ENCODE data around the gene KYNU. TPM values are rescaled to one million over a fixed set of nuclear protein-coding genes. Genes with fewer than 3 reads are reported as not detected.

Gene KYNU
- total and polyA plus RNA-seq, 2 of the 13 experiments (the other 11 are each of a cell fraction or from before 2014, with no cell fraction given): 21.9 to 68.6 TPM

- TF ChIP-seq, protein P1, sequence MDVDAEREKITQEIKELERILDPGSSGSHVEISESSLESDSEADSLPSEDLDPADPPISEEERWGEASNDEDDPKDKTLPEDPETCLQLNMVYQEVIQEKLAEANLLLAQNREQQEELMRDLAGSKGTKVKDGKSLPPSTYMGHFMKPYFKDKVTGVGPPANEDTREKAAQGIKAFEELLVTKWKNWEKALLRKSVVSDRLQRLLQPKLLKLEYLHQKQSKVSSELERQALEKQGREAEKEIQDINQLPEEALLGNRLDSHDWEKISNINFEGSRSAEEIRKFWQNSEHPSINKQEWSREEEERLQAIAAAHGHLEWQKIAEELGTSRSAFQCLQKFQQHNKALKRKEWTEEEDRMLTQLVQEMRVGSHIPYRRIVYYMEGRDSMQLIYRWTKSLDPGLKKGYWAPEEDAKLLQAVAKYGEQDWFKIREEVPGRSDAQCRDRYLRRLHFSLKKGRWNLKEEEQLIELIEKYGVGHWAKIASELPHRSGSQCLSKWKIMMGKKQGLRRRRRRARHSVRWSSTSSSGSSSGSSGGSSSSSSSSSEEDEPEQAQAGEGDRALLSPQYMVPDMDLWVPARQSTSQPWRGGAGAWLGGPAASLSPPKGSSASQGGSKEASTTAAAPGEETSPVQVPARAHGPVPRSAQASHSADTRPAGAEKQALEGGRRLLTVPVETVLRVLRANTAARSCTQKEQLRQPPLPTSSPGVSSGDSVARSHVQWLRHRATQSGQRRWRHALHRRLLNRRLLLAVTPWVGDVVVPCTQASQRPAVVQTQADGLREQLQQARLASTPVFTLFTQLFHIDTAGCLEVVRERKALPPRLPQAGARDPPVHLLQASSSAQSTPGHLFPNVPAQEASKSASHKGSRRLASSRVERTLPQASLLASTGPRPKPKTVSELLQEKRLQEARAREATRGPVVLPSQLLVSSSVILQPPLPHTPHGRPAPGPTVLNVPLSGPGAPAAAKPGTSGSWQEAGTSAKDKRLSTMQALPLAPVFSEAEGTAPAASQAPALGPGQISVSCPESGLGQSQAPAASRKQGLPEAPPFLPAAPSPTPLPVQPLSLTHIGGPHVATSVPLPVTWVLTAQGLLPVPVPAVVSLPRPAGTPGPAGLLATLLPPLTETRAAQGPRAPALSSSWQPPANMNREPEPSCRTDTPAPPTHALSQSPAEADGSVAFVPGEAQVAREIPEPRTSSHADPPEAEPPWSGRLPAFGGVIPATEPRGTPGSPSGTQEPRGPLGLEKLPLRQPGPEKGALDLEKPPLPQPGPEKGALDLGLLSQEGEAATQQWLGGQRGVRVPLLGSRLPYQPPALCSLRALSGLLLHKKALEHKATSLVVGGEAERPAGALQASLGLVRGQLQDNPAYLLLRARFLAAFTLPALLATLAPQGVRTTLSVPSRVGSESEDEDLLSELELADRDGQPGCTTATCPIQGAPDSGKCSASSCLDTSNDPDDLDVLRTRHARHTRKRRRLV (CRISPR knock-in tag; IDR thresholded peaks at IDR 0.05): no peak
- TF ChIP-seq IRF1 (CRISPR knock-in tag; IDR thresholded peaks at IDR 0.05; ENCODE audit: low read depth) (no peak), TSC22D2 (CRISPR knock-in tag; IDR thresholded peaks at IDR 0.05; ENCODE audit: borderline replicate concordance) (no peak), ZNF850 (CRISPR knock-in tag; conservative IDR thresholded peaks at IDR 0.05) (no peak), CHD2 (IDR thresholded peaks at IDR 0.05; ENCODE audit: low read depth, low read length) (no peak), KLF9 (CRISPR knock-in tag; IDR thresholded peaks at IDR 0.05; ENCODE audit: low read depth) (no peak), FLYWCH1 (CRISPR knock-in tag; IDR thresholded peaks at IDR 0.05) (no peak), ZNF597 (CRISPR knock-in tag; IDR thresholded peaks at IDR 0.05) (no peak), ZNF644 (CRISPR knock-in tag; IDR thresholded peaks at IDR 0.05; ENCODE audit: low read depth) (no peak; the same call in 1 of the 2 replicates), ETS1 (CRISPR knock-in tag; IDR thresholded peaks at IDR 0.05) (no peak), KDM1A (CRISPR knock-in tag; IDR thresholded peaks at IDR 0.05) (no peak), HOMEZ (CRISPR knock-in tag; IDR thresholded peaks at IDR 0.05; ENCODE audit: low read depth) (peak; percentile 76; the same call in 1 of the 2 replicates), AGO2 (optimal IDR thresholded peaks at IDR 0.05; ENCODE audit: low read depth, low read length) (no peak), THYN1 (CRISPR knock-in tag; IDR thresholded peaks at IDR 0.05; ENCODE audit: borderline replicate concordance, low read depth) (no peak)
- TF ChIP-seq, protein P2, sequence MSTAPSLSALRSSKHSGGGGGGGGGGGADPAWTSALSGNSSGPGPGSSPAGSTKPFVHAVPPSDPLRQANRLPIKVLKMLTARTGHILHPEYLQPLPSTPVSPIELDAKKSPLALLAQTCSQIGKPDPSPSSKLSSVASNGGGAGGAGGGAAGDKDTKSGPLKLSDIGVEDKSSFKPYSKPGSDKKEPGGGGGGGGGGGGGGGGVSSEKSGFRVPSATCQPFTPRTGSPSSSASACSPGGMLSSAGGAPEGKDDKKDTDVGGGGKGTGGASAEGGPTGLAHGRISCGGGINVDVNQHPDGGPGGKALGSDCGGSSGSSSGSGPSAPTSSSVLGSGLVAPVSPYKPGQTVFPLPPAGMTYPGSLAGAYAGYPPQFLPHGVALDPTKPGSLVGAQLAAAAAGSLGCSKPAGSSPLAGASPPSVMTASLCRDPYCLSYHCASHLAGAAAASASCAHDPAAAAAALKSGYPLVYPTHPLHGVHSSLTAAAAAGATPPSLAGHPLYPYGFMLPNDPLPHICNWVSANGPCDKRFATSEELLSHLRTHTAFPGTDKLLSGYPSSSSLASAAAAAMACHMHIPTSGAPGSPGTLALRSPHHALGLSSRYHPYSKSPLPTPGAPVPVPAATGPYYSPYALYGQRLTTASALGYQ (CRISPR knock-in tag; IDR thresholded peaks at IDR 0.05): no peak
Observed at GRCh38 chr2:142872882-142873724, 4.4 kb upstream of the KYNU start (continued).

Measured in HepG2 (cell line).